Measurements from ENCODE around the gene OPTN.
"Not testable (repeated sequence)": the region's sequence is repeated elsewhere in the genome, so short reads cannot be mapped to it uniquely, and the experiment has no call there.

Gene OPTN

DNA sequence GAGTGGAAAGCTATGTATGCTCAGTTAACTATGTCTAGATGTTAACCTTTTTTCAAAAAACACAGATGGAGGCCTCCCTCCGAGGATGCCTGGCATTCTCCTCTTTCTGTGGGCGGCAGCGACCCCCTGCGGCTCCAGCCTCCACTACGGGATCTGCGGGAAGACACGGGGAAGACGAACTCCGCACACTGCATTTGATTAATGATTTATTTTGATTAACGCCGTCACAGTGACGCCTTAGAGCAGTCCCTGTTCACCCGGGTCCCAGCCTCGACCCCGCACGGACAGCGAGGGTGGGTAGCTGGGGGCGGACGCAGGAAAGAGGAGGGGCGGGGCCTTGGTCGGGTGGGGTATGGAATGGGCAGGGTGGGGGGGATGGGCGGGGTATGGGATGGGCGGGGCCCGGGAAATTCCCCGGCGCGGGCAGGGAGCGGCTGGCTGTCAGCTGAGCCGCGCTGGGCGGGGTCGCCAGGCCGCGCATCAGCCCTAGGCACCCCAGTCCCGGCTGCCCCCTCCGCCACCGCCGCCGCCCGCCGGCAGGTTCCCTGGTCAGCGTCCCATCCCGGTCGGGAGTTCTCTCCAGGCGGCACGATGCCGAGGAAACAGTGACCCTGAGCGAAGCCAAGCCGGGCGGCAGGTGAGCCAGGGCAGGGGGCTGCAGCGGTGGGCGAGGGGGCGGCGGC lies at the start of gene OPTN:
TSS of gene OPTN (plus strand) at position 498 of the 683 bp plus-strand sequence. CDS start 8,960 bp downstream, outside the sequence.
- TF ChIP-seq CTCF (IDR thresholded peaks at IDR 0.05; ENCODE audit: low read depth, low read length), result peak; percentile 83
- peak; percentile 81 to 86 for DNase-seq (ENCODE audit: low read depth in 2 of 2)
- peak within 1 kb of the TSS; percentile 70 to 89 for H3K4me3 ChIP-seq (replicated peaks in 1 of 2; ENCODE audit: low read depth in 2 of 2, low read length in 2 of 2)

DNA sequence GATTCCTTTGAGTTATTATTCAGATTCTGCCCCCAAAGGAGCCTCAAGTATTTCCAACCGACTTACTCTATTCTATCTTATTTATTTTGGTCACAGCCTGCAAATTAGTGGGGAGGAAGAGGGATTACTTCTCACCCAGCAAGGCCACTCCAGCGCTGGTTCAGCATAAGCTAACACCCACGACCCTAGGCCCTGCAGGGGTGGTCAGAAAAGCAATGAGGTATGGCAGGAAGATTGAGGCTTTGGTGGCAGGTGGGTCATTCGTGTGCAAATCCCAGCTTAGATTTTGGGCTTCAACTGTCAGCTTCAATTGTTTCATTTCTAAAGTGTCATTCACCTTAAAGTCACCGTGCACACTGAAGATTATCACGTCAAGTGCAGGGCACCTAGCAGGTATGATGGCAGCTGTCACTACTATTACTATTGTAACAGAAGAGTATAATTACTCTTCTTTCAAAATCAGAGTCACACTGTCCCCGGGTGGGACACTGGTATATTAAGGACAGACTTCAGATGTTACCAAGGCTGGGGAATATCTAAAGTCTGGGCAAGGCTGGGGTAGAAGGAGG lies 48.8 kb upstream of the OPTN start:
- H3K4me3 ChIP-seq (replicated peaks in 1 of 2; ENCODE audit: low read depth in 2 of 2, low read length in 2 of 2), result no peak overlapping the region
- no peak for TF ChIP-seq CTCF (IDR thresholded peaks at IDR 0.05; ENCODE audit: low read depth, low read length)
- no peak for DNase-seq (ENCODE audit: low read depth in 2 of 2)

DNA sequence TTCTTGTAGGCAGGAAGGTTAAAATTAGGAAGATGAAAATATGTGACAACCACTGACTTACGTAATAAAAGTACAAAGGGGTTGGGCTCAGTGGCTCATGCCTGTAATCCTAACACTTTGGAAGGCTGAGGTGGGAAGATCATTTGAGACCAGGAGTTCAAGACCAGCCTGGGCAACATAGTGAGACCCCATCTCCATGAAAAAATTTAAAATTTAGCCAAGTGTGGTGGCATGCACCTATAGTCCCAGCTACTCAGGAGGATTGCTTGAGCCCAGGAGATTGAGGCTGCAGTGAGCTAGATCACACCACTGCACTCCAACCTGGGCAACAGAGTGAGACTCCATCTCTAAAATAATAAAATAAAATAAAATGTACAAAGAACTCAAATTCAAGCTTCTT lies 46.8 kb upstream of the OPTN start:
- not testable (repeated sequence) for H3K4me3 ChIP-seq (replicated peaks in 1 of 2; ENCODE audit: low read depth in 2 of 2, low read length in 2 of 2); DNase-seq (ENCODE audit: low read depth in 2 of 2)

- TF ChIP-seq CTCF (IDR thresholded peaks at IDR 0.05; ENCODE audit: low read depth, low read length), result no peak
- DNase-seq (ENCODE audit: low read depth in 2 of 2), result no peak
- H3K4me3 ChIP-seq (replicated peaks in 1 of 2; ENCODE audit: low read depth in 2 of 2, low read length in 2 of 2), result no peak overlapping the region
Measured at GRCh38 chr10:13053794-13054462, 46.0 kb upstream of the OPTN start.

- no peak for DNase-seq (ENCODE audit: low read depth in 2 of 2)
- no peak for TF ChIP-seq CTCF (IDR thresholded peaks at IDR 0.05; ENCODE audit: low read depth, low read length)
- no peak overlapping the region for H3K4me3 ChIP-seq (replicated peaks in 1 of 2; ENCODE audit: low read depth in 2 of 2, low read length in 2 of 2)
Measured at GRCh38 chr10:13054844-13055243, 45.1 kb upstream of the OPTN start.

DNA sequence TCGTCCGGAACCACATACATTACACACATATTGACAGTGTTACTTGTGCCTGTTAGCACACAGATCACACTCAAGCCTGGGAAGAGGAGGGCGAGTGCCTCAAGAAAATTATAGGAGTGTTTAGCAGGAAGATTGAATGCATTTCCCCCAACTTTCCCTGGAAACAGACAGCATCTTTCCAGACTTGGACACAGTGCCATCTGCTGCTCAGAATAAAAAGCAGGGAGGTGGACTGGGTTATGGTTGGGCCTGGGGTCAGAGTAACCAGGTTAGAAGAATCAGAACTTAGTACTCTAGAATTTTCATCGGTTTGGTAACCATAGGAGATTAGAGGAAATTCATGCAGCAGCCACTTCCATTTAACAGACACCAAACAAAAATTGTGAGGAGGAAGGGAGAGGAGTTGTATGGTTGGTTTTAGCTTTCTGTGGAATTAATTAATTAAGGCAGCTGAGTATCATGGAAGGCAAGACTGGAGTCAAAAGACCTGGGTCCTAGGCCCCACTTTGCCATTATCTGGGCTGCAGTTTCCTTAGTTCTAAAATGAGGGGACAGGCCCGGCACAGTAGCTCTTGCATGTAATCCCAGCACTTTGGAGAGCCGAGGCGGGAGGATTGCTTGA lies 43.4 kb upstream of the OPTN start:
- peak; percentile 16 to 43 for DNase-seq (ENCODE audit: low read depth in 2 of 2)
- peak; percentile 35 for TF ChIP-seq CTCF (IDR thresholded peaks at IDR 0.05; ENCODE audit: low read depth, low read length)
- H3K4me3 ChIP-seq (replicated peaks in 1 of 2; ENCODE audit: low read depth in 2 of 2, low read length in 2 of 2), result no peak overlapping the region

DNA sequence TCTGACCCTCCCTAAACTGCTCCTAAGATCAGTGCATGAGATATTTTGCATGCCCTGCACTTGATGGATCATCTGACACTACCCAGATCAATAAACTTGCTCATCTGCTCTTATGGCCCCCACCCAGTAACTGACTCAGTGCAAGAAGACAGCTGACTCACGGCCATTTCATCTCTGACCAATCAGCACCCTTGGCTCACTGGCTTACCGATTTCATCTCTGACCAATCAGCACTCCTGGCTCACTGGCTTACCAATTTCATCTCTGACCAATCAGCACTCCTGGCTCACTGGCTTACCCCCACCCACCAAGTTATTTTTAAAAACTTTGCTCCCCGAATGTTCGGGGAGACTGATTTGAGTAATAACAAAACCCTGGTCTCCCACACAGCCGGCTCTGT lies 37.2 kb upstream of the OPTN start:
- no peak for DNase-seq (ENCODE audit: low read depth in 2 of 2)
- no peak overlapping the region for H3K4me3 ChIP-seq (replicated peaks in 1 of 2; ENCODE audit: low read depth in 2 of 2, low read length in 2 of 2)
- TF ChIP-seq CTCF (IDR thresholded peaks at IDR 0.05; ENCODE audit: low read depth, low read length), result no peak
